Measurements from ENCODE around the gene CLHC1.

- TF ChIP-seq CTCF (conservative IDR thresholded peaks at IDR 0.05 in 1 of 2, IDR thresholded peaks at IDR 0.05 in 1 of 2; ENCODE audit: low read depth in 1 of 2, low read length in 2 of 2) (no peak), EZH2 (IDR thresholded peaks at IDR 0.05; ENCODE audit: low read length, missing control alignments) (no peak)
Measured at GRCh38 chr2:55140316-55141219, 91.5 kb downstream of the CLHC1 start.

All from fibroblast of lung (primary cell).